ENCODE data around the gene LRMDA.

DNA sequence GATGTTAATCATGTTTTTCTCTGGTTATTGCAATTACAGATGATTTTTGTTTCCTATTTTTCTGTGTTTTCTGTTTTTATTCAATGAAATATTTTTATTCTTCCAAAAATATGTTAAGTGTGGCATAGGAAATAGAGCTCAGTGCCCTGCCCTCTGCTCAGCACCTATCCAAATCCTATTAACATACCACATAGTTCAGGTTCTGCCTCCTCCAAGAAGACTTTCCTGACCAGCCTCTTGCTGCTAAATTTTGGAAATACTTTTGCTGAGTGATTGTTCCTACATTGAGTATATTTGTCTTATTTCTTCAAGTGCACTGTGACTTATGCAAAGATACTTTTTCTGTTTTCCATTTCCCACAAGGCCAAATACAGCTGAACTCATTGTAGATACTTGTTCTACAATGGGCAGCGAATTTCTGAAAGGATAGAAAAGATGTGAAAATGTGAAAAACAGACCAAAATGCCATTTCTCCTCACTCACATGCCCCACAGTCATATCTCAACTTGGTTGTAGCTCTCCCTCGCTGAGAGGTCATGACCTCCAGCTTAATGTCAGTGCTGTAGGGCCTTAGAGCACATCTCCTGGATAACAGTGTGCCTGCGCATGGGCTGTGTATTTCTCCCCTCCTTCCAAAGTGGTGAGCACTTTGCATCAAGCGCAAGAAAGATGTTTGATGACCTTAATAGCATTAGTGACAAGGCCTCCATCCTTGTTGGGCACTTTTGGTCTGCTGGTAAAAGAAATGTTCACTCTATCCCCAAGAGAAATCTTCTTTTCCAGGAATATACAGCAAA, 677.3 kb downstream of the LRMDA start:
- TF ChIP-seq, protein P1, sequence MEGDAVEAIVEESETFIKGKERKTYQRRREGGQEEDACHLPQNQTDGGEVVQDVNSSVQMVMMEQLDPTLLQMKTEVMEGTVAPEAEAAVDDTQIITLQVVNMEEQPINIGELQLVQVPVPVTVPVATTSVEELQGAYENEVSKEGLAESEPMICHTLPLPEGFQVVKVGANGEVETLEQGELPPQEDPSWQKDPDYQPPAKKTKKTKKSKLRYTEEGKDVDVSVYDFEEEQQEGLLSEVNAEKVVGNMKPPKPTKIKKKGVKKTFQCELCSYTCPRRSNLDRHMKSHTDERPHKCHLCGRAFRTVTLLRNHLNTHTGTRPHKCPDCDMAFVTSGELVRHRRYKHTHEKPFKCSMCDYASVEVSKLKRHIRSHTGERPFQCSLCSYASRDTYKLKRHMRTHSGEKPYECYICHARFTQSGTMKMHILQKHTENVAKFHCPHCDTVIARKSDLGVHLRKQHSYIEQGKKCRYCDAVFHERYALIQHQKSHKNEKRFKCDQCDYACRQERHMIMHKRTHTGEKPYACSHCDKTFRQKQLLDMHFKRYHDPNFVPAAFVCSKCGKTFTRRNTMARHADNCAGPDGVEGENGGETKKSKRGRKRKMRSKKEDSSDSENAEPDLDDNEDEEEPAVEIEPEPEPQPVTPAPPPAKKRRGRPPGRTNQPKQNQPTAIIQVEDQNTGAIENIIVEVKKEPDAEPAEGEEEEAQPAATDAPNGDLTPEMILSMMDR (IDR thresholded peaks at IDR 0.05; ENCODE audit: borderline replicate concordance, extremely low read depth, low read length, poor library complexity, severe bottlenecking), result no peak
- TF ChIP-seq EZH2 (IDR thresholded peaks at IDR 0.05; ENCODE audit: borderline replicate concordance, low read depth, low read length, severe bottlenecking), result no peak

Measured in DND-41 (cell line).